Fibroblast of the conjunctiva (primary cell): Measurements from ENCODE around the gene TFCP2.

Experiments
- DNase-seq: peaks from one replicate; pipeline ENCODE4 v3.0.0-alpha.2; 2010; ENCODE audit warnings: low read depth

TFCP2 gene

DNA sequence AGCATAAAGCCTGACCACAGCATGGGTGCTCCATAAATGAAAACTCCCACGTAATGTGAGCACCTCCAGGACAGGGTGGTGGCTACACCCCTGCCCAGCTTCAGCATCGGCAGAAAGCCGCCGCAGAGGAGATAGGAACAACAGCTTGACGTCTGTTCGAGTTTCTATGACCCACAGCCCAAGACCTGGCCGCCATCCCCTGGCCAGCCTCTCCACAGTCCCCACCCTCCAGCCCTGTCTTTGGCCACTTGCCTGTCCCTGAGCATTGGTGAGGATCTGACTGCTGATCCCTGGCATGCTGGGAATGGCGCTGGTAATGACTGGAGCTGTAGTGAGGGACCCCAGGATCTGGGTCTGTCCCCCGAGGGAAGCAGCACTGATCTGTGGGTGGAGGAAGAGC, 23.6 kb upstream of the TFCP2 start:
- no peak for DNase-seq

DNA sequence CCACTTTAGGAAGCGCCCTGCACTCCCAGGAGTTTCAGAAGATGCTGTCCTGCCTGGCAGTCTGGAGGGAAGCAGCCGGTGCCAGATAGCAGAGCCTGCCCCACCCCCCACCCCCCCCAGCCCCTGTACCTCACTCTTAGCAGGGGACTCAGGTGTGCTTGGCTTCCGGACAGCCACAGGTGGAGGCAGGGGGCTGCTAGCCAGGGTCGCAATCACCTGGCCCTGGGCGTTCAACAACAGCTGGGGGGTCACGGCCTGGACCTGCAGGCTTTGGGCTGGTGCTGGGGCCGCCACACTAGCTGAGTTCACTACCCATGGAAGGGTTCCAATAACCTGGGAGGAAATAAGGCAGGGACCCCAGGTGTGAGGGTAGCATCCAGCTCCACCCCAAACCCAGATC, 22.9 kb upstream of the TFCP2 start:
- DNase-seq, result no peak

DNA sequence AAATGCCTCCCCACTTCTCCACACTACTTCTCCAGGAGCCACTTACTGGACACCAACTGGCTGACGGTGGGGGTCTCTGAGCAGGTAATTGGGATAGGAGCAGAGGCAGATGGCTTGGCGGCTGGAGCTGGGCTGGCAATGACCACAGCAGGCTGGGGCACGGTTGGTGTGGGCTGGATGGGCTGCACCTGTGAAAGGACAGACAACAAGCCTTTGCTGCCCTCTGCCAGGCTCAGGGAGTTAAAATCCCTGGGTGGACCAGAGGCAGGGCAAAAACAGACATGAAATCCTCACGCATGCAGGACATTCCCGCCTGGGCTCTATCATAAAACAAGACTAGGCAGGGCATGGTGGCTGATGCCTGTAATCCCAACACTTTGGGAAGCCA, 19.3 kb upstream of the TFCP2 start:
- DNase-seq, result no peak

DNA sequence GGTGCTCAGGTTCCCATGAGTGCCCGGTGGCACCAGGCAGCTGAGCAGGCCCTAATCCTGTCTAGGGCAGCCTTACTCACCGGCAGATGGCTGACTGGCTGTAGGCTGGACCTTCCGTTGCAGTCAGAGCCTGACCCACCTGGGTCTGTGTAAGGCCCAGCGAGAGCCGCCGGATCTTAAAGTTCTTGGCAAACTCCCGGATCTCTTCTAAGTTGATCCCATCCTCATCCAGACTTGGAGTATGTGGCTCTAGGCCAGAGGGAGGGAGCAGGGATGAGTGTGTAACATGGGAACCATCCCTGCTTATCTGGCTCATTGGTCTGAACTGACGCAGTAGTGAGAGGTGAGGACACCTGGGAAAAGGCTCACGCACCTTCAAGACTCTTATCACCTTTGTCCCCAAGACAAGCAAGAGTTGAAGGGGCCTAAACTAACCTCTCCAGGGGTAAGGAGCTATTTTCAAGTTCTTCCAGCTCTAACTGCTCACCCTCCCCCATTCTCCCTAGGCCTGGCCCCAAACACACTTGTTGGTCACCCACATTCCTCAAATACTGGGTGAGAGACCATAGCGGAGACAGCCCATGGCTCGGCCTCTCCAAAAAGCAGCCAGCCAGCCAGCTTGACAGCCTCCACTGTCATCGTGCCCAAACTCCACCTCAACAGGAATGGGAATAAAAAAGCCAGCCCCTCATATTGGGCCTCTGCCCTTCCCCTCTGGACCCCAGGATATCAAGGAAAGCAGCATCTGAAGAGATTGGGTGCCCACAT, 18.8 kb upstream of the TFCP2 start:
- no peak for DNase-seq

DNA sequence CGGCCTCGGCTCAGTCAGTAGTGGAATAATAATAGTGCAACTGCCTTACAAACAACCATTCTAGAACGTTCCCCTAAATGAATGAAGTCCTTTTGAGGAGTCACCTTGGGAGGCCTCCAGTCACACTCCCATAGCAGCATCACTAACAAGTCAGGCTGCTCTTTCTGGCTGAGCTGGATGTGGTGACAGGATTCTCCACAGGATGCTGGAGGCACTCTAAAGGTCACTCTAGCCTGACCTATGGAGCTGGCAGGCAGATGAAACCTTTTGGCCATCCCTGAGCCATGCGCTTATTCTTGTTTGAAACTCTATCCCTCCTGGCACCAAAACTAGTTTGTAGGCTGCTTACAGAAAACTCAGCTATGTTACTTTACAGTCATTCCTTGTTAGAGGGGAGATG, 17.9 kb upstream of the TFCP2 start:
- no peak for DNase-seq

DNA sequence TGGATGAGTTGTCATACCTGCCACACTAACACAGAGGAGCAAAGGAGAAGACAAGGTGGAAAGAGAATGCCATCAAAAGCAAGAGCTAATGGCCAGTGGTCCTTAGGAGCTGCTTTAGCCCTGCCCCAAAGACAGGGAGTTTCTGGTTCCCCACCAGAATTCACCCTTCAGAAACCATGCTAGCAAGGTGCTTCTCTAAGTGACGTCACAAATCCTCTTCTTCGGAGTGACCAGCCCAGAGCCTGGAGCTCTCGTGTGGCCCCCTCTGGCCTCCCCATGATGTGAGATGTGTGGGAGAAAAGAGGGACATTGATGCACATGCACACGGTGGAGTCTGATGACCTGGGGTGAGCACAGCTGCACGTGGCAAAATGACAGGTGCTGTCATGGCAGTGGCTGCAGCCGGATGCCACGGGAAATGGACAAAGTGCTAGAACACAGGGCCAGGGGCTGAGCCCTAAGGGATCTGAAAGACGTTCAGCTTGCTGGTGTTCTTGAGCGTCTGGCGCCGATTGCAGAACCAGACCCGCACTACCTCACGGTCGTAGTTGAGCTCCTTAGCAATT, 16.9 kb upstream of the TFCP2 start:
- no peak for DNase-seq

DNA sequence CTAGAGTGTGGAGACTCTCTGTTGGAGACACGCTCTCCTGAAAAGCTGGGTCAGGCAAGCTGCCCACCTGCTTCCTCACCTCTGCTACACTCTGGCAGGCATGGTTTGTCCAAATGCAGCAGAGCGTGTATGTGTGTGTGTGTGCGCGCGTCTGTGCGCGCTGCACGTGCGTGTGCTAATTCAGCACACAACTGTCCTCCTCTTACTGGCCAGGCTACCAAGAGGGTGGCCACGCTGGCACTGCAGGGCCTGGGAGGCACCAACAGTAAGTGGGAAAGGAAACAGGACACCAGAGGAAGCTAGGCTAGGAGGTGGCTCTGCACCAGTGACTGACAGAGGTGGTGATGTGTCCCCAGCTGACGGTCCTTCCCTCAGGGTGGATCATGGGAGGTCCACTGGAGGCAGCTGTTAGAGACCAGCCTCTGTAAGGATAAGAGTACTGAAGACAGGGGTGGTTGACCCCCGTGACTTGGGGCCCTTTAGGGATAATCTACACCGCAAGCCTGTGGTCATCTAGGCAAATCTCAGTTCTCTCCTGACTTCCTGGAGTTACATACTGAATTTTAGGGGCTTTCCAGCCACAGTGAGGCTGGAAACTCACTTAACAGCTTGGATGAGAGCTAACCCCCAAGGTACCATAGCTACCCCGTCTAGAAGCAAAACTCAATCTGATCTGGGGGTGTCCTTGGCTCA, 15.6 kb upstream of the TFCP2 start:
- no peak for DNase-seq

DNA sequence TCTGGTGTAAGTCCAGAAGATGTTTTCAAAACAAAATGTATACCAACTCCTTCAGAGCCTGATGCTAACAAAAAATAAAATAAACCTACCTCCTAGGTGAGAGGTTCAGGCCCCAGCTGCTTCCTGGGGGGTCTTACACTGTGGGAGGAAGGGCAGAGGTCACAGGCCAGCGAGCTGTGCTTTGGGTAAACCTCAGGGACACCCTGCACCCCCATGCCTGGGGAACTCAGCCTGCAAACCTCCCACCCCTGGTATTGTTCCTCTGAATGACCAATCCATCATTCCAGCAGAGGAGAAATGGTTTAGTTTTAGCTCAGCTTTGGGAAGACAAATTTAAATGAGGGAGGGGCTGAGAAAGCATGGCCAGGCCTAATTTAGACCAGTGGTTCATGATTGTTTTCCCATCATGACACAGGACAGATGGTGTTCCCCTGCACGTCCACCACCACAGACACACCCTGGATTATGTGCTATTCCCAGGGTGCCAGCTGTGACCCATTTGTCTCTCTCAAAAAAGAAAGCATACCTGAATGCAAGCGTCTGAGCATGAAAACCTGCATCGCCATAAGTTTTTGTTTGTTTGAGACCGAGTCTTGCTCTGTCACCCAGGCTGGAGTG, 14.5 kb upstream of the TFCP2 start:
- no peak for DNase-seq

DNA sequence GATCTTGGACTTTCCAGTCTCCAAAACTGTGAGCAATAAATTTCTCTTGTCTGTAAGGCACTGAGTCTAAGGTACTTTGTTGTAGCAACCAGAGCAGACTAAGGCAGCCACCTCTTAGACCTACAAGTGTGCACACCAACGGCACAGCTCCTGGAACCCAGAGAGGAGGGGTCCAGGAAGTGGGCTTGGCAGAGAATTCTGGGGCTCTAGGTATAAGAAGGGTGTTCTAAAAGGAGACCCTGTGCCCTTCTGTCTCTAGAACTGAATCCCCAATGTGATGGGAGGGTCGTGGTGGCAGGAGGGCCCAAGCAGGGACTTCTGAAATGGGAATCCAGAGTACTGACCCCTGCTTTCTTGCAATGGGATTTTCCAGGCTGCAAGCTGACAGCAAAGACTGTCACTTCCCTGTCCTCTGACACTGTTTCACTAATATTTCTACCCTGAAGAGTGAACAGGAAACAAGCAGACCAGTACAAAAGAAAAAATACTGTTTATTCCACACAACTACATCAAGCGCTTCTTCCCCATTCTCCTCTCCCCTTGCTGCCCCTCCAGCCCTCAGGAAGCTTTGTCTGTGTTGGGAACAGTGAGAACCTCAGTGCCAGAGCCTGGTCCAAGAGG, 13.6 kb upstream of the TFCP2 start:
- no peak for DNase-seq

DNA sequence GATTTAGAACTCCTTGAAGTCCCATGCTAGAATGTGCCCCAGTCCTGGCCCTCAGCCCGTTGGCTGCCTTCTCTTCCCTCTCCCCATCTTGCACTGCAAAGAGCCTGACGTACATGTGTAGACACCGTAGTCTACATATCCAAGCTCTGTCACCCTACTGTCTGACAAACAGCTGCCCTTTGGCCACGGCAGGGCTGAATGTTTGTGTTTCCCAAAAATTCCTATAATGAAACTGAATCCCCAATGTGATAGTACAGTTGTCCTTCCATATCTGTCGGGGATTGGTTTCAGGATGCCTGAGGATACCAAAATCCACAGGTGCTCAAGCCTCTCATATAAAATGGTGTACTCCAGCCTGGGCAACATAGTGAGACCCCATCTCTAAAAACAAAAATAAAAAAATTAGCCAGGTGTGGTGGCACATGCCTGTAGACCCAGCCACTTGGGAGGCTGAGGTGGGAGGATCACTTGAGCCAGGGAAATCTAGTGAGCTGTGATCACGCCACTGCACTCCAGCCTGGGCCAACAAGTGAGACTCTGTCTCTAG, 12.3 kb upstream of the TFCP2 start:
- DNase-seq, result no peak

DNA sequence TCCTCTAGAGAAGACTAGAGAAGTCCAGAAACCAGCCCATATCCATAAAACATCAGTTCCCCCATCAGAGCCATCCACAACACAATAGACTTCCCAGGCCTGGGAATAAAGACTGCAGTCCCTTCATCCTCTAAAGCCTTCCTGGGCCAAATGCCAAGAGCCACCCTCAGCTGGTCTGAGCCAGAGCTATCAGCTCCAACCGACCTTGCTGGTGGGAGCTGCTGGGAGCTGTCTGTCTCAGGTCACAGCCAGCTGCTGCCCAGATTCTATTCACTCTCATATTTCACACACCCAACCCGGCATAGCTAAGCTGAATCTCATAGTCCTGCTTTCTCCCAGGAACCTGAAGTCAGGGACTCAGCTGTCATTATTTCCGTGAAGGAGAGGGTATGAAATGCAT, 10.9 kb upstream of the TFCP2 start:
- DNase-seq, result peak; percentile 5

DNA sequence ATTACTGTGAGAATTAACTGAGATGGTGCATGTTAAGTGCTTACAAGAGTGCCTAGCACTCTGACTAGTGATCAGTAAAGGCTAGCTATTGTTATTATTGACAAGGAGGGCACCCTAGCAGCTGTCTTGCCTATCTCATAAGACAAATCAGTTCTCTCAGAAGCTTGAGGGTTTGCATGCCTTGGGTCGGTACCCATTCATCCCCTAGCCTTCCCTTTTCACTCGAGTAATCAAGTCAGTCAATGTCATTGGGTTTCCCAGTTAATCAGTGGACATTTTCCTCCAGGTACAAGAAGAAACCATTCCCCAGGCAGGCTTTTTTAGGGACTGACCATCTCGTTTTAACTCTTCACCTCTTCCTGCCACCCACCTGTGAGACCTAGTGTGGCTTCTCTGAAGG, 10.4 kb upstream of the TFCP2 start:
- no peak for DNase-seq

DNA sequence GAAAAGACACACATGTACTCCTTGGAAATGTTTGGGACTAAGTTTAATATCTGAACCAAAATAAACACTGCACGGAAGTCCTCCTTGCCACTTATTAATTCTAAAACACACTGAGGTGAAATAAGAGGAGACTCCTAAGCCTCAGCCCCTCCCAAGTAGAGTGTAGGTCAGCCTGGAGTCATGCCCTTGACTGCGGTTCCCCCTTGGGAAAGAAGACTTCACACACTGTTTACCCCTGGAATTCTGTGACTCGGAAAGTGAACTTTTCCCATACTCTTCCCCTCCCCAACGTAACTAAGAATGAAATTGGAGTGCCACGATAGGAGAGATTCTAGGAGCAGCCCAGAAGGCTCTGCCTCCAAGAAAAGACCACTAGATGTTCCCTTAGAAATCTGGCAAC, 8.6 kb upstream of the TFCP2 start:
- no peak for DNase-seq

DNA sequence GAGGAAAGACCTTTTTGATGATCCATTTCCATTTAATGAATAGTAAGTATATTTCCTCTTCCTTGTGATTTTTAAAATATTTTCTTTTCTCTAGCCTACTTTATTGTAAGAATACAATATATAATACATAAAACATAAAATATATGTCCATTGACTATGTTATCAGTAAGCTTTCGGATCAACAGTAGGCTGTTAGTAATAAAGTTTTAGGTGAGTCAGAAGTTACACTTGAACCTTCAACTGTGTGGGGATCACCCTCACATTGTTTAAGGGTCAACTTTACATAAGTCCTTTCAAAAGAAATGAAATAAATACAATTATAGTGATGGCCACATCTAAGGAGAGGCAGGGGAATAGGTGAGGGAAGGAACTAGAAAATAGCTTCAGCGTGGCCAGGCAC, 5.0 kb upstream of the TFCP2 start:
- no peak for DNase-seq

DNA sequence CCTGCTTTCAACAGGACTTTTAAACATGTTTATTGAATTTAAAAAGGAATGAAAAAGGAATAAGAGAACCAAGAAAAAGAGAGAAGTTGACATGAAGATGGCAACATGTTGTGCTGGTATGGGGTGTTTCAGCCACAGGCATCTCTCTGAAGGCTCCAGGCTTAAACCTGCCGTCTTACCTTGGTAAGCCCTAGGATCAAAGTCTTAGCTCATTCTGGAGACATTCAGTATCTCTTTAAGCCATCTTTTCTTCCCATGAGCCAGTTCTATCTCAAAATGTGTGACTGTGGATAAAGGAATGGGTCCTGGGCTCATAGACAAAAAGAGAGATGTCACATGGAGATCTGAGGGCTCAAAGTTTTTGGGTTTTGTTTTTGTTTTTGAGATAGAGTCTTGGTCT, 1.6 kb upstream of the TFCP2 start:
- no peak for DNase-seq

DNA sequence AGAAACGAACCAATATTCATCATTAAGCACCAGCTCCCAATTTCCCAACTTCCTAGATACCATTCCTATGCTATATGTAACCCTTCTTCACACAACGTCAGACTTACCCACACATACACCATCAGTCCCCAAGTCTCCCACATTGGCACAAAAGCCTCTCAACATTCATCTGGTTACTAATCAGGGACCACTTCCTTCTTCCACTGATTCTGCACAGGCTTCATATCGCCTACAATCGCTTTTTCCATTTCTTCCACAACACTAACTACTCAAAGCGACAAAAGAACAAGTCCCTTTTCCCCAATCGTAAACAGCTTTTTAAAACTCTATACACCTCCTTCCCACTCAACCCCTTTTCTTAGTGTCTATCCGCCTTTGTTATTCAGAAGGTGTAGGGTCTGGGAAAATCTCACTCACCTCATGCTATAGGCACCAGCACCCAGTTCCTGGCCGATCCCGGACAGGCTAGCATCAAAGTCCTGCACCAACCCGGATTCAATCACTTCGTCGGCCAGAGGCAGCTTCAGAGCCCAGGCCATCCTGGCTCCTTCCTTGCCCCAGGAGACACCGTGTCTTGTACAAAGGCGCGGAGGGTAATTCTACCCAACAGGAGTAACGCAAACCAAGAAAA, 936 bp downstream of the TFCP2 start:
- DNase-seq, result no peak

DNA sequence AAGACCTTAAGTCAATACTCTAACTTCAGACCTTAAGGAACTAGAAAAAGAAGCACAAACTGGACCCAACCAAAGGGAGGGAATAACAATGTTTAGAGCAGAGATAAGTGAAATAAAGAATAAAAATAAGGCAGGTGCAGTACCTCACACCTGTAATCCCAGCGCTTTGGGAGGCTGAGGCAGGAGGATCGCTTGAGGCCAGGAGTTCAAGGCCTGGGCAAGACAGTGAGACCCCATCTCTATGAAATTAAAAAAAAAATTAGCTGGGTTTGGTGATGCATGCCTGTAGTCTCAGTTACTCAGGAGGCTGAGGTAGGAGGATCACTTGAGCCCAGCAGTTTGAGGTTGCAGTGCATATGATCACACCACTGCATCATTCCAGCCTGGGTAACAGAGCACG, 9.1 kb downstream of the TFCP2 start:
- no peak for DNase-seq

DNA sequence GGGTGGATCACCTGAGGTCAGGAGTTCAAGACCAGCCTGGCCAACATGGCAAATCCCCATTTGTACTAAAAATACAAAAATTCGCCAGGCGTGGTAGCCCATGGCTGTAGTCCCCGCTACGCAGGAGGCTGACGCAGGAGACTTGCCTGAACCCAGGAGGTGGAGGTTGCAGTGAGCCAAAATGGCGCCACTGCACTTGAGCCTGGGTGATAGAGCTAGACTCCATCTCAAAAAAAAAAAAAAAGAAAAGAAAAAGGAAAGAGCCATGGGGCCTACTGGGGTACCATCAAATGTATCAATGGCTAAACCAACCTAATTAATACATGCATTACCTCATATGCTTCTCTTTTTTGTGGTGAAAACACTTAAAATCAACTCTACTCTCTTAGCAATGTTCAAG, 10.7 kb downstream of the TFCP2 start:
- DNase-seq, result no peak

DNA sequence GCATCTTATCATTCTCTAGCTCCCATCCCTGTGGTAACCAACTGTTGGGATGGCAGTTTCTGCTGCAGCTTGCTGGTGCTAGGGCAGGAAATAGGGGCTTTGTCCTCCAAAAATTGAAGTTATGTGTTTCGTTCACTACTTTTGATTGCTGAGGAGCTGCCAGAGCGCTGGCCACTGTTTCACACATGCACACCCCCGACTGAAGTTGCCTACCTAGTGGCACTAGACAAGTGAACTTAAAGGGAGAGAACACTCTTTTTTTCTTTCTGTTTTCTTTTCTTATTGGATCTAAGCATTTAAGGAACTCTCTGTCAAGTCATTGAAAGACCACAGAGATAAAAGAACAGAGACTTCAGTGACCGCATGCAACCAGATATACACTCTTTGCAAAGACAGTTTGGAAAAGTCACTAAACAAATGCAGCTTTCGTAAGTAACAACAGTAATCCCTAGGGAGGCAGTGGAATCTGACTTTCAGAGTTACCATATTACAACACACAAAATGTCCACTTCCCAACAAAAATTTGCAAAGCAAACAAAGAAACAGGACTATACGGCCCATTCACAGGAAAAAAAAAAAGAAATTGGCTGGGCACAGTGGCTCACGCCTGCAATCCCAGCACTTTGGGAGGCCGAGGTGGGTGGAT, 12.0 kb downstream of the TFCP2 start:
- DNase-seq, result peak; percentile 31

DNA sequence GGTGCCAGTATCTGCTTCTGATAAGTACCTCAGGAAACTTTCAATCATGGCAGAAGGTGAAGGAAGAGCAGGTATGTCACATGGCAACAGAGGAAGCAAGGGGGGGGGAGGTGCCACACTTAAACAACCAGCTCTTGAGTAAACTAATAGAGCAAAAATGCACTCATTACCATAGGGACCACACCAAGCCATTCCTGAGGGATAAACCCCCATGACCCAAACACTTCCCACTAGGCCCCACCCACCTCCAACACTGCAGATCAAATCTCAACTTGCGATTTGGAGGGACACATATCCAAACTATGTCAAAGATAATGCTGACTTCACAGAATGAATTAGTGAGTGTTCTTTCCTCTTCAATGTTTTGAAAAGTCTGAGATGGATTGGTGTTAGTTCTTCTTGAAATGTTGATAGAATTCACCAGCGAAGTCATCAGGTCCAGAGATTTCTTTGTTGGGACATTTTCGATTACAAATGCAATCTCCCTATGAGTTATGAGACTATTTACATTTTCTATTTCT, 16.6 kb downstream of the TFCP2 start:
- DNase-seq, result no peak

DNA sequence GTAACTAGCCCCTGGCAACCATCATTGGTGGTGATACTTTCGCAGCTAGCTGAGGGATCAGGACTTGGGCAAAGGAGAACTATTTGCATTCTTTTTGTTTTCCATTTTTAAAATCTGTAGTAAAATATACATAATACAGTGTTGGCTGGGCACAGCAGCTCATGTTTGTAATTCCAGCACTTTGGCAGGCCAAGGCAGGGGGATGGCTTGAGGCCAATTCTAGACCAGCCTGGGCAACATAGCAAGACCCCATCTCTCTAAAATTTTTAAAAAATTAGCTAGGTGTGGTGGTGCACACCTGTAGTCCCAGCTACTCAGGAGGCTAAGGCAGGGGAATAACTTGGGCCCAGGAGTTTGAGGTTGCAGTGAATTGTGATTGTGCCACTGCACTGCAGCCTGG, 20.0 kb downstream of the TFCP2 start:
- DNase-seq, result no peak
